Sigmoid colon (tissue), 4 donors: Measurements from ENCODE around the gene MYH10.

Experiments used
- EP300 ChIP-seq, 4 donors: sonication (generic); formaldehyde crosslinking; IDR thresholded peaks; one replicate each; pipeline ENCODE4 v1.6.1; 2017; ENCODE audit warnings: antibody characterized with exemption in 4 of 4
- POLR2A ChIP-seq, 2 donors: fragments of 450-650 bp; IDR thresholded peaks; one replicate each; pipeline ENCODE4 v1.6.1; 2016; ENCODE audit warnings: antibody characterized with exemption in 2 of 2, mild to moderate bottlenecking in 2 of 2, moderate library complexity in 2 of 2
- POLR2AphosphoS5 ChIP-seq, 4 donors: sonication (generic); formaldehyde crosslinking; IDR thresholded peaks; one replicate each; pipeline ENCODE4 v1.6.1; 2017; ENCODE audit warnings: antibody characterized with exemption in 4 of 4
- TF ChIP-seq, protein P1 (sequence below), 4 experiments: fragments of 450-650 bp in 3 of 4; fragments of 200-600 bp in 1 of 4; IDR thresholded peaks; one replicate each; pipeline ENCODE4 v1.5.1; 2016 to 2019; ENCODE audit warnings: antibody characterized with exemption in 4 of 4, mild to moderate bottlenecking in 3 of 4, moderate library complexity in 2 of 4

DNA sequence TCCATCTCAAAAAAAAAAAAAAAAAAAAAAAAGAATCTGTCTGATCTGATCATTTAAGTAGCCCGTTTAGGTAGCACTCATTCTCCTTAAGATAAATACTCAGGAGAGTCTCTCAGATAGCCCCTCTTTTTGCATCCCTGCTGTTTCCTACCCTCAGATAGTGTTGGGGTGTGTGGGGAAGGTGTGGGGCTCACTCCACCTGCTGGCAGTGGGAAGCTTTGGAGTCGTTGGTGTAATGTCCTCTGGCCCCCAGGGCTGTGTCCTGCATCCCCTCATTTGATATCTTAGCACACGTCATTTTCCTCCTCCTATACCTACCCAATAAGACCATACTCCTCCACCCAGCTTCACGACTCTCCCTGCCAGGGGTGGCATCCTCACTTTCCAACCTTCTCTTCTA lies 20.5 kb upstream of the MYH10 start:
- TF ChIP-seq POLR2A (IDR thresholded peaks at IDR 0.05) (no peak), POLR2AphosphoS5 (IDR thresholded peaks at IDR 0.05) (no peak), EP300 (IDR thresholded peaks at IDR 0.05) (no peak)
- TF ChIP-seq, protein P1, sequence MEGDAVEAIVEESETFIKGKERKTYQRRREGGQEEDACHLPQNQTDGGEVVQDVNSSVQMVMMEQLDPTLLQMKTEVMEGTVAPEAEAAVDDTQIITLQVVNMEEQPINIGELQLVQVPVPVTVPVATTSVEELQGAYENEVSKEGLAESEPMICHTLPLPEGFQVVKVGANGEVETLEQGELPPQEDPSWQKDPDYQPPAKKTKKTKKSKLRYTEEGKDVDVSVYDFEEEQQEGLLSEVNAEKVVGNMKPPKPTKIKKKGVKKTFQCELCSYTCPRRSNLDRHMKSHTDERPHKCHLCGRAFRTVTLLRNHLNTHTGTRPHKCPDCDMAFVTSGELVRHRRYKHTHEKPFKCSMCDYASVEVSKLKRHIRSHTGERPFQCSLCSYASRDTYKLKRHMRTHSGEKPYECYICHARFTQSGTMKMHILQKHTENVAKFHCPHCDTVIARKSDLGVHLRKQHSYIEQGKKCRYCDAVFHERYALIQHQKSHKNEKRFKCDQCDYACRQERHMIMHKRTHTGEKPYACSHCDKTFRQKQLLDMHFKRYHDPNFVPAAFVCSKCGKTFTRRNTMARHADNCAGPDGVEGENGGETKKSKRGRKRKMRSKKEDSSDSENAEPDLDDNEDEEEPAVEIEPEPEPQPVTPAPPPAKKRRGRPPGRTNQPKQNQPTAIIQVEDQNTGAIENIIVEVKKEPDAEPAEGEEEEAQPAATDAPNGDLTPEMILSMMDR (IDR thresholded peaks at IDR 0.05): no peak
